Activated T-cell treated with anti-CD3 and anti-CD28 coated beads for 4 hours (primary cell): ENCODE data around the gene POLA1.
"Not testable (repeated sequence)": the region's sequence is repeated elsewhere in the genome, so short reads cannot be mapped to it uniquely, and the experiment has no call there.

ENCODE experiments used
- DNase-seq: peaks from one replicate; pipeline ENCODE4 v3.0.0-alpha.2; 2020

The POLA1 gene

GRCh38 chrX:24693453-24694202 lies at the start of gene POLA1:
Gene POLA1 (plus strand): TSS chrX:24693918. CDS start chrX:24693962, 44 bp downstream.
- peak; percentile 34 for DNase-seq

GRCh38 chrX:24646006-24646405 lies 47.7 kb upstream of the POLA1 start:
- no peak for DNase-seq

GRCh38 chrX:24646745-24647182 lies 47.0 kb upstream of the POLA1 start:
- DNase-seq: no peak

- peak; percentile 11 for DNase-seq
These were observed 46.3 kb upstream of the POLA1 start, which contains the start of gene PCYT1B for GRCh38 chrX:24647257-24648058. Gene PCYT1B (minus strand): TSS chrX:24647347. CDS start chrX:24647105, 242 bp downstream.

DNA sequence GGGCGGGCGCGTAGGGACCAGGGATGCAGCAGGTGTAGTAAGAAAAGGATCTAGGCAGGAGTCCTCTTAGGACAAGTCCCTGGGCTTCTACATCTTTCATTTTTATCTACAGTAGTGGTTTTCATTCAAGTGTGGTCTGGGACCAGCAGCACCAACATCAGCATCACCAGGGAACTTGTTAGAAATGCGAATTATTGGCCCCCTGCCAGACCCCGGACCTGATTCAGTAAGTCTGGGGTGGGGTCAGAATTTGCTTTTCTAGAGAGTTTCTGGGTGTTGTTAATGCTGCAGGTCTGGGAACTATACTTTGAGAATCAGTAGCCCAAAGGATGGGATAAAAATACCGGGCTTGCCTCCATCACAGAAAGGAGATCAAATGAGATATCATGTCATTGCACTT lies 45.2 kb upstream of the POLA1 start:
- no peak for DNase-seq

- DNase-seq: no peak
These were observed 41.9 kb upstream of the POLA1 start for GRCh38 chrX:24651783-24652182.

- DNase-seq: not testable (repeated sequence)
These were observed 38.0 kb upstream of the POLA1 start for GRCh38 chrX:24655679-24656078.

- DNase-seq: no peak
These were observed 35.9 kb upstream of the POLA1 start for GRCh38 chrX:24657671-24658386.

GRCh38 chrX:24658421-24658820 lies 35.3 kb upstream of the POLA1 start:
- DNase-seq: no peak

DNA sequence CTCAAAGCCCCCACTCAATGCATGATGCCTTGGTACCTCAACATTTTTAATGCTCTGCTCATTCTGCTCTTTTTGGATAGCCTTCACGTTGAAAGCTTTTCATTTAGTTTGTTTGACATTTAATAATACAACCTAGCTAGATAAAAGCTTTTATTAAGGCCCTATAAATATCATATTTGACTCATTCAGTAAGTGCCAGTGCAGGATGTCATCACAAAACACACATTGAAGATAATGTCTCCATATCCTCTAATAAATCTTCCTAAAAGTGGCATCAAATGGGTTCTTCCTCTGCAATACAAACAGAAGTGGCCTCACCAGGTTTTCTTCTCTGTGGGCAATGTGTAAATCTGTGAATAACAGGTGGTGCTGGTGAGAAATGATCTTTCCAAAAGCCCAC lies 34.6 kb upstream of the POLA1 start:
- no peak for DNase-seq

GRCh38 chrX:24659646-24660045 lies 34.1 kb upstream of the POLA1 start:
- no peak for DNase-seq

DNA sequence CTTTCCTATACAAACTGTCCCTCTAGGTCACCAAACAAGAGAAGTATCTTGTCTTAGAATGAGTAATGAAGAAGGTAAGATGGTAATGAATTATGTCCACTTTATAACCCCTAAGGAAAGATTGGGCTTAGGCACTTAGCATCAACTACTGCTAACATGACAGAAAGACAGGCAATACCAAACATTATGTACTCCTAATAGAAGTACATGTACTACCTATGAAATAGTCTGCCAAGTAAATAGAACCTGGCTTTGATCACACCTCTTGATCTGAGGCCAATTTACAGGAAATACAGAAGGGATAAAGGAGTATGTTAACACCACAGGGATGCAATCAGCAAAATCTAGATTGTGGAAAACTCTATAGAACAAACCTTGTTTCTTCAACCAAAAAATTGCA lies 32.4 kb upstream of the POLA1 start:
- DNase-seq: no peak

GRCh38 chrX:24662352-24662751 lies 31.4 kb upstream of the POLA1 start:
- no peak for DNase-seq

DNA sequence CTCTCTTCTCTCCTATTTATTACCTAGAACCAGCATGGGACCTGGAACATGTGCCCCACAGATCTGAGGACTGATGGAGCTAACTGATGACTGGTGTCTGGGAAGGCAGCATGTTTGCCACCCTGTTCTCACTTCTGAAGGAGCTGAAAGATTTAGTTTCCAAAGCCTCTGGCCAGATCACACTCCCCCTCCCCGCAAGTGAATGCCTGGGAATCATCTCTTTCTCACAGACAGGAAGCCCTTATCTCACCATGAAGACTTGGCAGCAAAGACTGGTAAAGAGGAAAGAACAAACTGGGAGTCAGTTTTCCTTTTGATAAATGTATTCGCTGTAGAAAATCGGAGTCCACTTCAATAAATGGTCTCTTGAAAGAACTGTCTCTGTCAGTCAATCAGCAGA lies 25.6 kb upstream of the POLA1 start:
- DNase-seq: no peak

DNA sequence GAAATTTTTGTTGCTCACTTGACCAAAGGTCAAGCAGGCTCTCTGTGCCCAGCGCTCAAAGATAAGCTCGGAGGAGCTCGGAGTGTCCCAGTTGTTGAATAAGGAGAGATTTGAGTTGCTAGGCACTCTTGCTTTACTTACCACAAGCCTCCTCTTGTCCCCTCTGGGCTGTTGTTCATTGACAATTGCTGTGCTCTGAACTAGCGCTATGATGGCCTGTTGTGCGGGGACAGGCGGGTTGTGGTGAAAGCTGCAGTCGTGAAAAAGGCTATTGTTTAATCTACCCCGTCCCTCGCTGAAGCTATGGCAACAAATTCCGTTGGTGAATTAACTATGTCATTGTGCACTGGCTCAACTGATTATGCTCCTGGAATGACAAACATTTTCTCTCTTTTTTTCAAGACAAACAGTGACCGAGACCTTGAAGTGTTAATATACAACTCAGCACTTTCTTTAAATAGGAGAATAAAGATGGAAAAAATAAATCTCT lies 21.0 kb upstream of the POLA1 start:
- no peak for DNase-seq

GRCh38 chrX:24673424-24673823 lies 20.3 kb upstream of the POLA1 start:
- no peak for DNase-seq

DNA sequence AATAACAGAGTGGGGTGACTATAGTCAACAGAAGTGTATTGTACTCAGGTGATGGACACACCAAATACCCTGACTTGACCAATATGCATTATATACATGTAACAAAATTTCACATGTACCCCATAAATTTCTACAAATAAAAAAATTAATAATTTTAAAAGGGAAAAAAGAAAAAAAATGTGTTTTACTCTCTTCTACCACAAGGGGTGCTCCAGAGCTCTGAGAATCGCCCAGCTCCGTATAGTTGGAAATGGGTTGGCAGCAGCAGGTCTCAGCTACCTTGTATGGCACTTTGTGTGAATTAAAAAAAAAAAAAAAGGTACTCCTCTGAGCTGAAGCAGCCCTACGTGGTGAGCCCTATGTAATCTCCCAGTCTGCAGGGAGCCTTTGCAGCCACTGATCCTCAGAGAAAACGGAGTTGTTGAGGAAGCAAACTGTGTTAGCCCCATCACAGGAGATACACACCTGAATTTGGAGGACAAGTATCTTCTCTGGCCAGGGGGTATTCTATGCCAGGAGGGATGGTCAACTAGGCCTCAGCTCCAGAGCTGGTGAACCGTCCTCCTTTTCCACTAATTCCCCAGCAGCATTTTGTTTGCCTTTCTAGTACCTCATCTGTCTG lies 17.2 kb upstream of the POLA1 start:
- no peak for DNase-seq

GRCh38 chrX:24682739-24683432 lies 10.8 kb upstream of the POLA1 start:
- no peak for DNase-seq

GRCh38 chrX:24684048-24684447 lies 9.7 kb upstream of the POLA1 start:
- no peak for DNase-seq

- no peak for DNase-seq
These were observed 1.4 kb upstream of the POLA1 start for GRCh38 chrX:24692305-24692704.

GRCh38 chrX:24694825-24695224 lies 1.1 kb downstream of the POLA1 start:
- DNase-seq: no peak

DNA sequence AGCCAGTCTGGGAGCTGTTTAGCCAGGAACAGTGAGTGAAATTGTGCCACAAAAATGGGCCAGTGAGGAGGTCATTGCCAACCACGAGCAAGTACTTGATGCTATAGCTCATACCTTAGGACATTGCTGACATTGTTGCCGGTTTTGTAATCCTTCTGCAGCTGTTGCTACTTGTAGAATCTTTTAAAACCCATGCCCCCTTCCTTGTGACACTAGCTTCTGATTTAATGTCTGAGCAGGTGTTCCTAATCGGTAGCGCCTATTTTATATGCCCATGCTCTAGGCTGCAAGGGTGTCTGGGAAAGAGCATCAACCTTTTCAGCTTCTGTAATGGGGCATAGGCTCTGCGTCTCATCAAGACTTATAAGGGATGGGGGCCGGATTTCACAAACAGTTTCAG lies 2.6 kb downstream of the POLA1 start:
- DNase-seq: no peak
